ENCODE measurements around the gene SOST. TPM values are rescaled to one million over a fixed set of nuclear protein-coding genes. Genes with fewer than 3 reads are reported as not detected.
A peak's percentile ranks its signal among the peaks of the same experiment; 100 is the strongest.

The SOST gene
- total RNA-seq, 1 experiment from 2014 or later = not detected

DNA sequence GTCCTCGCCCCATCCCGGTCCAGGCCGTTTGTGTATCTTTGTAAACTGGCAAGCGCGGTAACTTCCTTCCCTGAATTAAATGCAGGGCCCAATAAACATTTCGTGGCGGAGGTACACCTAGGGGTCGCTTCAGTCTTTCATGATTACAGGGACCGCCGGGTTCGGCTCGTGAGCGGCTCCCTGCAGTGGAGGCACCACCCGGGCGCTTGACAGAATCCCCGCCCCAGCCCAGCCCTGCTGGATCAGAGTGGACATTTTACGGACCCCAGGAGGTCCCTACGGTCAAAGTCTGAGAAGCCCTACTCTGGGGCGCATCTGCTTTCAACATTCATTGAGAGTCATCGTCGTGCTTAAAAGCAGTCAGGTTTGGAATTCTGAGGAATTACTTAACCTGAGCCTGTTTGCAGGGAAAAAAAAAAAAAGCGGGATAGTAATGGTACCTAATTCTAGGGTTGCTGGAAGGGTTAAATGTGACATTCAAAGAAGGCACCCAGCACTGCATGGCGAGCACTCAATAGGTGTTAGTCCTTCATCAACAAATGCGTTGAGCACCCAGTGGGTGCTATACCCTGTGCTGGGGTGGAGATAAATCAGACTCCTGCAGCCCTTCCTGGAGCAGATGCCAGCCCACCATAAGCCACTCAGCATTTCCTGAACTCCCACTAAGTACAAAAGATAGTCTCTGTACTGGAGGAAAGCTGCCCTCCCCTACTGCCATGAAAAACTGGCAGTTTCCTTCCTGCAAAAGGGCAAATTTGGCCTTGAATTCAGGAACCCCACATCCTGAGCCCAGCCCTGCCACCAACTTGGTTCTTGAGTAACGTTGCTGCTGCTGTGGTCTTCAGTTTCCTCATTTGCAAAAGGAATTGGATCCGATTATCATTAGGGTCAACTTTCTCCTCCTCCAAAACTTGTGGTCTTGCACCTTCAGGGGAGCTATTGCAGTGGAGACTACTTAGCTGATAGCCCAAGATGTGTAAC, 20.8 kb upstream of the SOST start:
- Histone ChIP-seq H3K23ac (ENCODE audit: insufficient read length, low read depth, low read length) (no peak overlapping the region), H3K79me2 (ENCODE audit: insufficient read depth, low read length) (no peaks in the 10 kb centered on the region), H4K8ac (replicated peaks; ENCODE audit: insufficient read length, low read depth, low read length) (no peak overlapping the region), H2BK120ac (ENCODE audit: low read depth, low read length, poor library complexity, severe bottlenecking) (no peak overlapping the region), H4K5ac (ENCODE audit: insufficient read length, low read depth, low read length) (no peak overlapping the region), H3K9me3 (ENCODE audit: control insufficient read depth, low read depth, low read length) (no peaks in the 10 kb centered on the region), H4K20me1 (ENCODE audit: control insufficient read depth, insufficient read depth, insufficient read length) (no peaks in the 10 kb centered on the region), H2BK20ac (ENCODE audit: low read depth, low read length, poor library complexity, severe bottlenecking) (no peak overlapping the region), H3K9ac (ENCODE audit: extremely low read depth, insufficient read length, low read length) (peak overlapping the region; percentile 12), H3K23me2 (ENCODE audit: insufficient read length, low read depth, low read length, poor library complexity, severe bottlenecking) (peaks cover 5% of the 10 kb centered on the region), H2BK15ac (ENCODE audit: low read depth, low read length) (no peak overlapping the region), H3K14ac (ENCODE audit: insufficient read depth, low read length) (peak overlapping the region; percentile 23; the same call in 1 of the 2 replicates), H3K4ac (ENCODE audit: low read depth, low read length) (no peak overlapping the region), H4K91ac (ENCODE audit: insufficient read length, low read depth, low read length) (no peak overlapping the region), H3K27me3 (ENCODE audit: insufficient read depth, low read length) (no peaks in the 10 kb centered on the region), H2BK5ac (ENCODE audit: insufficient read length, low read length) (no peak overlapping the region), H2AK5ac (ENCODE audit: insufficient read length, low read length) (no peak overlapping the region), H3K18ac (ENCODE audit: insufficient read length, low read depth, low read length) (peak overlapping the region; percentile 50), H3K4me1 (ENCODE audit: insufficient read depth, low read length) (no peaks in the 10 kb centered on the region), H3K27ac (ENCODE audit: insufficient read length, low read depth, low read length) (no peak overlapping the region), H3K56ac (ENCODE audit: insufficient read length, low read depth, low read length) (no peak overlapping the region), H3T11ph (ENCODE audit: low read length) (no peak overlapping the region), H2AFZ (ENCODE audit: low read length) (no peak overlapping the region), H3K4me2 (ENCODE audit: insufficient read depth, insufficient read length, low read length) (peak overlapping the region; percentile 50), H2BK12ac (ENCODE audit: insufficient read length, low read depth, low read length) (no peak overlapping the region), H3K79me1 (ENCODE audit: insufficient read depth, low read depth, low read length, poor library complexity, severe bottlenecking) (no peaks in the 10 kb centered on the region)
- Mint-ChIP-seq H3K4me3 (peak overlapping the region; percentile 78 to 80), H3K27ac (no peak overlapping the region), H3K36me3 (ENCODE audit: insufficient read depth in 1 of 3, low read depth in 3 of 3) (peaks cover 0 to 12% (median 2%) of the 10 kb centered on the region in 3 experiments; a peak in 6 of 7 replicates), H3K4me1 (peaks cover 11 to 12% of the 10 kb centered on the region in 2 experiments), H3K27me3 (ENCODE audit: low read depth) (peaks cover 30% of the 10 kb centered on the region), H3K9me3 (no peaks in the 10 kb centered on the region)
- DNase-seq = peak; percentile 66
- TF ChIP-seq, protein P1, sequence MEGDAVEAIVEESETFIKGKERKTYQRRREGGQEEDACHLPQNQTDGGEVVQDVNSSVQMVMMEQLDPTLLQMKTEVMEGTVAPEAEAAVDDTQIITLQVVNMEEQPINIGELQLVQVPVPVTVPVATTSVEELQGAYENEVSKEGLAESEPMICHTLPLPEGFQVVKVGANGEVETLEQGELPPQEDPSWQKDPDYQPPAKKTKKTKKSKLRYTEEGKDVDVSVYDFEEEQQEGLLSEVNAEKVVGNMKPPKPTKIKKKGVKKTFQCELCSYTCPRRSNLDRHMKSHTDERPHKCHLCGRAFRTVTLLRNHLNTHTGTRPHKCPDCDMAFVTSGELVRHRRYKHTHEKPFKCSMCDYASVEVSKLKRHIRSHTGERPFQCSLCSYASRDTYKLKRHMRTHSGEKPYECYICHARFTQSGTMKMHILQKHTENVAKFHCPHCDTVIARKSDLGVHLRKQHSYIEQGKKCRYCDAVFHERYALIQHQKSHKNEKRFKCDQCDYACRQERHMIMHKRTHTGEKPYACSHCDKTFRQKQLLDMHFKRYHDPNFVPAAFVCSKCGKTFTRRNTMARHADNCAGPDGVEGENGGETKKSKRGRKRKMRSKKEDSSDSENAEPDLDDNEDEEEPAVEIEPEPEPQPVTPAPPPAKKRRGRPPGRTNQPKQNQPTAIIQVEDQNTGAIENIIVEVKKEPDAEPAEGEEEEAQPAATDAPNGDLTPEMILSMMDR (conservative IDR thresholded peaks at IDR 0.05) = 0 out of 3 replicates have a peak, but pooled peaks have one; percentile 16
- WGBS (ENCODE audit: extremely low coverage, insufficient read length, low lambda C conversion rate) = no CpG with 5 or more reads among the region's 26 CpGs

Measured in H9 (cell line).